H1 (cell line): ENCODE results near the gene PTPN3.

ENCODE experiments used
- CTCF ChIP-seq, 3 experiments: IDR thresholded peaks; 1 replicate in 2 of 3; 2 replicates in 1 of 3; pipeline versions ENCODE4 v1.5.1 to v1.6.1; 2011; ENCODE audit warnings: low read length in 3 of 3, mild to moderate bottlenecking in 3 of 3, inconsistent platforms in 2 of 3, low read depth in 1 of 3, moderate library complexity in 1 of 3; ENCODE audit not compliant: insufficient read depth in 1 of 3; ENCODE audit errors: control extremely low read depth in 1 of 3
- POLR2A ChIP-seq, 2 experiments: IDR thresholded peaks; 1 replicate in 1 of 2; 2 replicates in 1 of 2; pipeline ENCODE4 v1.6.1; 2011; ENCODE audit warnings: low read depth in 2 of 2, low read length in 2 of 2, mild to moderate bottlenecking in 2 of 2; ENCODE audit errors: control extremely low read depth in 1 of 2

GRCh38 chr9:109448223-109448622 is 49.9 kb downstream of the PTPN3 start:
- no peak for TF ChIP-seq POLR2A (IDR thresholded peaks at IDR 0.05; ENCODE audit: control extremely low read depth in 1 of 2, low read depth in 2 of 2, low read length in 2 of 2)
- TF ChIP-seq CTCF (IDR thresholded peaks at IDR 0.05; ENCODE audit: control extremely low read depth in 1 of 3, insufficient read depth in 1 of 3, low read depth in 1 of 3, low read length in 3 of 3) = no peak
